RWPE1 (cell line): ENCODE data around the gene C1QL4.
"Not testable (repeated sequence)": the region's sequence is repeated elsewhere in the genome, so short reads cannot be mapped to it uniquely, and the experiment has no call there.

Experiments
- CTCF ChIA-PET: fragments of 350-600 bp; sonication (Branson Sonifier 250); formaldehyde crosslinking; extraction: SDS; loops from one replicate; lab custom pipeline; 2021; lab: Yijun Ruan, JAX
- POLR2A ChIA-PET: fragments of 400-600 bp; formaldehyde crosslinking; extraction: SDS; loops from one replicate; lab custom pipeline; 2020; ENCODE audit warnings: antibody characterized with exemption; ENCODE audit not compliant: low non-redundant PET; lab: Yijun Ruan, JAX
- DNase-seq: peaks from one replicate; pipeline ENCODE4 v3.0.0; 2012; ENCODE audit warnings: low spot score
- H3K27ac ChIP-seq: fragments of 450-650 bp; 2 replicates; pipeline ENCODE4 v1.5.1; 2017
- CTCF ChIP-seq: fragments of 450-650 bp; conservative IDR thresholded peaks from 2 replicates; pipeline ENCODE4 v1.5.1; 2017; ENCODE audit warnings: low read depth, mild to moderate bottlenecking

C1QL4 gene

GRCh38 chr12:49335118-49335954, 1.7 kb downstream of the C1QL4 start:
- POLR2A ChIA-PET = no interaction called here
- CTCF ChIA-PET = interaction anchor here (0.6 to 1.4 kb wide), 7 partner anchors 12 to 246 kb away, joined by 3 to 6 read pairs (median 4); no protein-coding TSS in a partner anchor
- peak overlapping the region; percentile 15; the same call in 1 of the 2 replicates for H3K27ac ChIP-seq
- no peak for DNase-seq
- no peak for TF ChIP-seq CTCF

DNA sequence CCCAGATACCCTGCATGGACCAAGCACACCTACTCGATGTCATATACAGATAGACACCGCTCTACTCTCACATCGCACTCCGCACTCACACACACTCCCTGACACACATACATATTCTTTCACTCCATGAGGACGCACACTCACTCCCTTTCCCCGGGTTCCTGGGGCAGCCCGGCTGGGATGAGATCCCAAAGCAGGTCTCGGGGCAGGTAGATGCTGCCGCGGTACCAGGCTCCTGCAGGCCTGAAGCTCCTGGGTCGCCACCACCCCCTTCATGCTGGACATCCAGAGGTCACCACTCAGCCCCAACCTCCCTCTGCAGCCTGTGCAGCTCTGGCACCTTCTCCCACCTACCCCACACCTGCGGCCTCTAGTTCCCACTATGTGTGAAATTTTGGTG, 2.3 kb downstream of the C1QL4 start:
- TF ChIP-seq CTCF = no peak
- DNase-seq = no peak
- H3K27ac ChIP-seq = peak overlapping the region; percentile 15; the same call in 1 of the 2 replicates
- ChIA-PET POLR2A (no interaction called here), CTCF (interaction anchor here (0.6 to 1.4 kb wide), 6 partner anchors 13 to 481 kb away, joined by 3 to 6 read pairs (median 4); no protein-coding TSS in a partner anchor)

DNA sequence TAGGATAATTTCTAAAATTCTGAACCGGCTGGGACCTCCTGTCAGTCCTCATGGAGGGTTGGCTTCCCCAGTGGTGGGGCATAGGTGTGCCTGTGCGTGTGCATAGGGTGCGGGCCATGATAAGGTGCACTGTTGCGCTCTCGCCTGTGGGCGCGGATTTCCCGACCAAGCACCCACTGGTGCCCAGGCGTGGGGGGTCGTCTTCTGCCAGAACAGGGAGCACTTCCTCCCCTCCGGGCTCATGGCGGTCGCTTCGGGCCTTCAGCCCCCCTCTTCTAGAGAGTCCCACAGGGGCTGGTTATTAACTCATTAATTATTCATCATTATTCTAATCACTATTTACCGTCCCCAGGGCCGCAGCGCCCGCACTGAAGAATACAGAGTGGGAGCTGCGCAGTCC, 2.8 kb downstream of the C1QL4 start:
- ChIA-PET CTCF (interaction anchor here (0.6 kb wide), 1 partner anchor 481 kb away, joined by 3 read pairs; no protein-coding TSS in a partner anchor), POLR2A (no interaction called here)
- H3K27ac ChIP-seq = no peak overlapping the region
- no peak for TF ChIP-seq CTCF
- no peak for DNase-seq

DNA sequence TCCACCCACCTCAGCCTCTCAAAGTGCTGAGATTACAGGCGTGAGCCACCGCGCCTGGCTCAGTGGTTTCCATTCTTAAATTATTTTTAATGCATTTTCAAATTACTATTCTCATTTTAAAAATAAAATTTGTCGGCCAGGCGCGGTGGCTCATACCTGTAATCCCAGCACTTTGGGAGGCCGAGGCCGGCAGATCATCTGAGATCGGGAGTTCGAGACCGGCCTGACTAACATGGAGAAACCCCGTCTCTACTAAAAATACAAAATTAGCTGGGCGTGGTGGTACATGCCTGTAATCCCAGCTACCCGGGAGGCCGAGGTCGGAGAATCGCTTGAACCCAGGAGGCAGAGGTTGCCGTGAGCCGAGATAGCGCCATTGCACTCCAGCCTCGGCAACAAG, 3.2 kb downstream of the C1QL4 start:
- POLR2A ChIA-PET = interaction anchor here (0.7 kb wide), 1 partner anchor 174 kb away, joined by 3 read pairs; no protein-coding TSS in a partner anchor
- not testable (repeated sequence) for H3K27ac ChIP-seq, DNase-seq
- CTCF ChIA-PET = interaction anchor here (2.6 kb wide), 1 partner anchor 8 kb away, joined by 30 read pairs; no protein-coding TSS in a partner anchor

- no peak for TF ChIP-seq CTCF
- H3K27ac ChIP-seq = no peak overlapping the region
- no peak for DNase-seq
- POLR2A ChIA-PET = no interaction called here
- CTCF ChIA-PET = interaction anchor here (0.6 to 2.6 kb wide), 2 partner anchors 9 to 15 kb away, joined by 4 to 30 read pairs; no protein-coding TSS in a partner anchor
These were observed 4.1 kb downstream of the C1QL4 start for GRCh38 chr12:49332891-49333371.

GRCh38 chr12:49332441-49332861, 4.5 kb downstream of the C1QL4 start:
- POLR2A ChIA-PET = no interaction called here
- H3K27ac ChIP-seq = peak overlapping the region; percentile 54
- DNase-seq = no peak
- CTCF ChIA-PET = interaction anchor here (0.6 to 2.6 kb wide), 14 partner anchors 9 to 371 kb away, joined by 3 to 30 read pairs (median 4); partner anchors contain the start of genes DNAJC22 and TROAP
- TF ChIP-seq CTCF = no peak
